Measurements from ENCODE around the gene FOXI3. TPM values are rescaled to one million over a fixed set of nuclear protein-coding genes. Genes with fewer than 3 reads are reported as not detected.

The FOXI3 gene
- polyA plus RNA-seq, 1 of the 3 experiments (the other 2 are of a cell fraction) = not detected

DNA sequence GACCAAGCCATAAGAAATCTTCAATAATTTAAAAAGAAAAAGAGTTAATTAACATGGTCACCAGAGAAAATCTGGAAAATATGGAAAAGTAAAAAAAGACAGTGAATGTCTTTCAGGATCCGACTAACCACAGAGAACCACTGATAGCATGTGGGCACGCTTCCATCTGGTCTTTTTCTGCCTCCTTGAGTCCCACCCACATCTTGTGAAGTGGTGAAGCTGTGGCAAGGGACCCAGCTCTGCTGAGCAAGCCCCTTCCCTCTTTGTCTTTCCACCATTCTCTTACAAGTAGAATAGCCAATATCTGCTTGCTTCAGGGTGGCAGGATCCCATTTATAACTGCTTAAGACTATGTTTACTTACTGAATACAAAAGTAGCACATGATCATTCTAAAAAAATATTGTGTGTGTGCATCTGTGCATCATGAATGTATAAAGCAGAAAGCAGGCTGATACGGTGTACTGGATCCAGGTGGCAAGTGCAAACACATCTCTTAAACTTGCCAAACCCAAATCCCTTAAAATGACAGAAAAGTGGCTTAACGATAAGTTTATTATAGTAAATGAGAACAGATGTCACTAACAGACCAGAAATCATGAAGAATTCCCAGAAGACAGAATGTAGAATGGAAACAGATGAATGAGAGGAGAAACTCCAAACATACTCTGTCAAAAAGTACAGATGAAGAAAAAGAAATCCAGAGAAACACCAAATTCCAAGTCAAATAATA, 52.3 kb downstream of the FOXI3 start:
- Histone ChIP-seq H4K20me1 (ENCODE audit: insufficient read depth) (no peaks in the 10 kb centered on the region), H3K79me2 (ENCODE audit: insufficient read depth) (no peaks in the 10 kb centered on the region), H3K4me3 (ENCODE audit: low read depth in 2 of 2, low read length in 1 of 2) (no peak overlapping the region), H3K36me3 (replicated peaks in 1 of 2; ENCODE audit: control insufficient read depth in 1 of 2, insufficient read depth in 2 of 2, low read length in 1 of 2) (no peaks in the 10 kb centered on the region), H3K27me3 (ENCODE audit: insufficient read depth) (no peaks in the 10 kb centered on the region), H3K4me2 (no peak overlapping the region), H3K4me1 (ENCODE audit: control insufficient read depth in 1 of 2, insufficient read depth in 2 of 2, low read depth in 1 of 2, low read length in 1 of 2) (peaks cover 0 to 4% of the 10 kb centered on the region in 2 experiments; a peak in 1 of 4 replicates), H3F3A (replicated peaks; ENCODE audit: insufficient read depth) (no peaks in the 10 kb centered on the region), H3K9me3 (no peaks in the 10 kb centered on the region), H2AFZ (ENCODE audit: low read depth) (no peak overlapping the region), H3K27ac (ENCODE audit: low read depth in 2 of 2, low read length in 1 of 2) (peak overlapping the region in 1 of 2 experiments; percentile 92; a peak in 2 of 4 replicates), H3K9me2 (no peaks in the 10 kb centered on the region), H3K9ac (no peak overlapping the region)
- 4% methylated on average over 4 of the region's 4 CpGs for WGBS (ENCODE audit: low lambda C conversion rate)
- TF ChIP-seq EP300 (IDR thresholded peaks at IDR 0.05; ENCODE audit: borderline replicate concordance in 1 of 2, low read depth in 1 of 2, low read length in 1 of 2) (peak in 1 of 2 experiments; percentile 75; a peak in 1 of 4 replicates), RCOR1 (IDR thresholded peaks at IDR 0.05; ENCODE audit: low read length) (0 out of 2 replicates have a peak, but pooled peaks have one; percentile 11), GATA2 (CRISPR knock-in tag; IDR thresholded peaks at IDR 0.05) (no peak)
- POLR2A ChIA-PET = no interaction called here
- peak; percentile 32 for DNase-seq
- CTCF ChIA-PET = interaction anchor here (0.7 to 1.2 kb wide), 4 partner anchors 9 to 340 kb away, joined by 3 to 4 read pairs (median 3); no protein-coding TSS in a partner anchor

DNA sequence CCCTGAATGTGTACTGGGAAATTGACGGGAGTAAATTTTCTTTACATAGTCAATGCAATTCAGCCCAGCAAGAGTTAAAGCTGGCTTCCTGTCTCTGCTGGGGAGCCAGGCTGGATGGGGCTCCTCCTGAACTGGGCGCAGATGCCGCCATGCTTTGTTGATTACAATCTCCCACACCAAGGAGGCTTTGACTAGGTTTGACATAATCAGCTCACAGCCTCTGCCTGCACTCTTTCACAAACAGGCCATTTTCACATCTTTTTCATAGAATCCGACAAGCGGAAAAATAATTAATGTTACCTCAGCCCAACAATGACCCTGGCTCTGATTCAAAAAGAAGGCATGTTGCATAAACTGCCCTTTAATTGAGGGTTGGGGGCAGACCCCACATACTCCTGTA, 54.3 kb downstream of the FOXI3 start:
- no peak for DNase-seq
- 55% methylated on average over 5 of the region's 5 CpGs for whole genome bisulfite sequencing (ENCODE audit: low lambda C conversion rate)
- H3K4me3 ChIP-seq (ENCODE audit: low read depth in 2 of 2, low read length in 1 of 2) = no peak overlapping the region
- TF ChIP-seq TCF12 (IDR thresholded peaks at IDR 0.05) (no peak), SIN3A (IDR thresholded peaks at IDR 0.05; ENCODE audit: borderline replicate concordance, low read depth, low read length) (no peak), ELF1 (IDR thresholded peaks at IDR 0.05) (no peak), FOSL2 (IDR thresholded peaks at IDR 0.05; ENCODE audit: borderline replicate concordance, low read depth) (no peak), TAF1 (IDR thresholded peaks at IDR 0.05; ENCODE audit: borderline replicate concordance, low read depth, low read length) (no peak), TEAD4 (IDR thresholded peaks at IDR 0.05; ENCODE audit: borderline replicate concordance, insufficient read depth) (no peak), RXRA (IDR thresholded peaks at IDR 0.05; ENCODE audit: borderline replicate concordance, low read depth) (no peak), MXI1 (IDR thresholded peaks at IDR 0.05; ENCODE audit: low read depth, low read length) (no peak), USF2 (IDR thresholded peaks at IDR 0.05; ENCODE audit: borderline replicate concordance, low read depth, low read length) (no peak), RFX5 (IDR thresholded peaks at IDR 0.05; ENCODE audit: low read length) (no peak), NRF1 (IDR thresholded peaks at IDR 0.05; ENCODE audit: low read depth, low read length) (no peak), EZH2phosphoT487 (IDR thresholded peaks at IDR 0.05; ENCODE audit: borderline replicate concordance, low read depth) (no peak), JUND (IDR thresholded peaks at IDR 0.05) (no peak), RCOR1 (IDR thresholded peaks at IDR 0.05; ENCODE audit: low read length) (no peak), YY1 (IDR thresholded peaks at IDR 0.05; ENCODE audit: low read depth) (no peak)
- TF ChIP-seq, protein P1, sequence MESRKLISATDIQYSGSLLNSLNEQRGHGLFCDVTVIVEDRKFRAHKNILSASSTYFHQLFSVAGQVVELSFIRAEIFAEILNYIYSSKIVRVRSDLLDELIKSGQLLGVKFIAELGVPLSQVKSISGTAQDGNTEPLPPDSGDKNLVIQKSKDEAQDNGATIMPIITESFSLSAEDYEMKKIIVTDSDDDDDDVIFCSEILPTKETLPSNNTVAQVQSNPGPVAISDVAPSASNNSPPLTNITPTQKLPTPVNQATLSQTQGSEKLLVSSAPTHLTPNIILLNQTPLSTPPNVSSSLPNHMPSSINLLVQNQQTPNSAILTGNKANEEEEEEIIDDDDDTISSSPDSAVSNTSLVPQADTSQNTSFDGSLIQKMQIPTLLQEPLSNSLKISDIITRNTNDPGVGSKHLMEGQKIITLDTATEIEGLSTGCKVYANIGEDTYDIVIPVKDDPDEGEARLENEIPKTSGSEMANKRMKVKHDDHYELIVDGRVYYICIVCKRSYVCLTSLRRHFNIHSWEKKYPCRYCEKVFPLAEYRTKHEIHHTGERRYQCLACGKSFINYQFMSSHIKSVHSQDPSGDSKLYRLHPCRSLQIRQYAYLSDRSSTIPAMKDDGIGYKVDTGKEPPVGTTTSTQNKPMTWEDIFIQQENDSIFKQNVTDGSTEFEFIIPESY (IDR thresholded peaks at IDR 0.05; ENCODE audit: borderline replicate concordance, low read depth) = no peak
- TF ChIP-seq, protein P2, sequence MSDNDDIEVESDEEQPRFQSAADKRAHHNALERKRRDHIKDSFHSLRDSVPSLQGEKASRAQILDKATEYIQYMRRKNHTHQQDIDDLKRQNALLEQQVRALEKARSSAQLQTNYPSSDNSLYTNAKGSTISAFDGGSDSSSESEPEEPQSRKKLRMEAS (IDR thresholded peaks at IDR 0.05; ENCODE audit: low read depth) = no peak
- no peak overlapping the region for H3K9ac ChIP-seq
- H3K36me3 ChIP-seq (replicated peaks in 1 of 2; ENCODE audit: control insufficient read depth in 1 of 2, insufficient read depth in 2 of 2, low read length in 1 of 2) = no peaks in the 10 kb centered on the region
- ChIA-PET CTCF (interaction anchor here (0.6 to 1.3 kb wide), 3 partner anchors 10 to 57 kb away, joined by 3 to 4 read pairs (median 3); no protein-coding TSS in a partner anchor), POLR2A (no interaction called here)
- no peaks in the 10 kb centered on the region for H3K27me3 ChIP-seq (ENCODE audit: insufficient read depth)
- H3K9me2 ChIP-seq = no peaks in the 10 kb centered on the region
- H3F3A ChIP-seq (replicated peaks; ENCODE audit: insufficient read depth) = no peaks in the 10 kb centered on the region
- no peaks in the 10 kb centered on the region for H3K9me3 ChIP-seq
- H4K20me1 ChIP-seq (ENCODE audit: insufficient read depth) = no peaks in the 10 kb centered on the region
- no peak overlapping the region for H3K4me2 ChIP-seq
- H2AFZ ChIP-seq (ENCODE audit: low read depth) = no peak overlapping the region
- peak overlapping the region in 1 of 2 experiments; percentile 36; a peak in 2 of 4 replicates for H3K27ac ChIP-seq (ENCODE audit: low read depth in 2 of 2, low read length in 1 of 2)
- H3K79me2 ChIP-seq (ENCODE audit: insufficient read depth) = no peaks in the 10 kb centered on the region
- peaks cover 0 to 4% of the 10 kb centered on the region in 2 experiments; a peak in 1 of 4 replicates for H3K4me1 ChIP-seq (ENCODE audit: control insufficient read depth in 1 of 2, insufficient read depth in 2 of 2, low read depth in 1 of 2, low read length in 1 of 2)

All from SK-N-SH (cell line).